ENCODE measurements around the gene MICB.

The MICB gene

GRCh38 chr6:31538805-31539400, 41.0 kb downstream of the MICB start:
- Histone ChIP-seq H3K36me3 (ENCODE audit: control insufficient read depth, insufficient read depth, low read length) (peaks cover 54% of the 10 kb centered on the region), H3K4me3 (ENCODE audit: low read length) (0 out of 2 replicates have a peak overlapping the region, but pooled peaks have one; percentile 13), H3K9me3 (ENCODE audit: control insufficient read depth, insufficient read depth, low read length) (no peaks in the 10 kb centered on the region), H3K4me1 (ENCODE audit: control insufficient read depth, insufficient read depth, low read length) (no peaks in the 10 kb centered on the region; the same call in 1 of the 2 replicates), H3K27ac (ENCODE audit: low read length) (no peak overlapping the region), H3K27me3 (ENCODE audit: control insufficient read depth, insufficient read depth, low read length) (no peaks in the 10 kb centered on the region)
- no CpG with 5 or more reads among the region's 6 CpGs for WGBS (ENCODE audit: insufficient coverage, insufficient read length)
- DNase-seq (ENCODE audit: low read depth, low spot score) = no peak

GRCh38 chr6:31540640-31541039, 42.7 kb downstream of the MICB start:
- H3K36me3 ChIP-seq (ENCODE audit: control insufficient read depth, insufficient read depth, low read length) = peaks cover 37% of the 10 kb centered on the region; the same call in 1 of the 2 replicates
- H3K9me3 ChIP-seq (ENCODE audit: control insufficient read depth, insufficient read depth, low read length) = no peaks in the 10 kb centered on the region
- H3K4me1 ChIP-seq (ENCODE audit: control insufficient read depth, insufficient read depth, low read length) = no peaks in the 10 kb centered on the region; the same call in 1 of the 2 replicates
- no CpG with 5 or more reads among the region's 4 CpGs for WGBS (ENCODE audit: insufficient coverage, insufficient read length)
- no peak overlapping the region for H3K27ac ChIP-seq (ENCODE audit: low read length)
- no peaks in the 10 kb centered on the region for H3K27me3 ChIP-seq (ENCODE audit: control insufficient read depth, insufficient read depth, low read length)
- H3K4me3 ChIP-seq (ENCODE audit: low read length) = peak overlapping the region; percentile 84; the same call in 1 of the 2 replicates
- DNase-seq (ENCODE audit: low read depth, low spot score) = no peak

GRCh38 chr6:31541059-31541657, 43.2 kb downstream of the MICB start:
- H3K27ac ChIP-seq (ENCODE audit: low read length) = no peak overlapping the region
- no peak for DNase-seq (ENCODE audit: low read depth, low spot score)
- H3K4me3 ChIP-seq (ENCODE audit: low read length) = peak overlapping the region; percentile 84
- H3K4me1 ChIP-seq (ENCODE audit: control insufficient read depth, insufficient read depth, low read length) = no peaks in the 10 kb centered on the region; the same call in 1 of the 2 replicates
- no peaks in the 10 kb centered on the region for H3K27me3 ChIP-seq (ENCODE audit: control insufficient read depth, insufficient read depth, low read length)
- no CpG with 5 or more reads among the region's 21 CpGs for WGBS (ENCODE audit: insufficient coverage, insufficient read length)
- peaks cover 32% of the 10 kb centered on the region; the same call in 1 of the 2 replicates for H3K36me3 ChIP-seq (ENCODE audit: control insufficient read depth, insufficient read depth, low read length)
- H3K9me3 ChIP-seq (ENCODE audit: control insufficient read depth, insufficient read depth, low read length) = no peaks in the 10 kb centered on the region

GRCh38 chr6:31541658-31542521, 43.9 kb downstream of the MICB start, which contains the start of gene DDX39B:
Gene DDX39B, minus strand, starts transcription at chr6:31542003. Its CDS starts 1,471 bp downstream, at chr6:31540532.
- Histone ChIP-seq H3K4me1 (ENCODE audit: control insufficient read depth, insufficient read depth, low read length) (no peaks in the 10 kb centered on the region; the same call in 1 of the 2 replicates), H3K9me3 (ENCODE audit: control insufficient read depth, insufficient read depth, low read length) (no peaks in the 10 kb centered on the region), H3K4me3 (ENCODE audit: low read length) (peak within 1 kb of the TSS; percentile 84), H3K36me3 (ENCODE audit: control insufficient read depth, insufficient read depth, low read length) (peaks cover 25% of the 10 kb centered on the region; the same call in 1 of the 2 replicates), H3K27me3 (ENCODE audit: control insufficient read depth, insufficient read depth, low read length) (no peaks in the 10 kb centered on the region), H3K27ac (ENCODE audit: low read length) (no peak within 1 kb of the TSS)
- DNase-seq (ENCODE audit: low read depth, low spot score) = peak; percentile 89
- no CpG with 5 or more reads among the region's 43 CpGs for WGBS (ENCODE audit: insufficient coverage, insufficient read length)

- no peak for DNase-seq (ENCODE audit: low read depth, low spot score)
- Histone ChIP-seq H3K9me3 (ENCODE audit: control insufficient read depth, insufficient read depth, low read length) (no peaks in the 10 kb centered on the region), H3K27me3 (ENCODE audit: control insufficient read depth, insufficient read depth, low read length) (no peaks in the 10 kb centered on the region), H3K4me1 (ENCODE audit: control insufficient read depth, insufficient read depth, low read length) (peaks cover 1% of the 10 kb centered on the region), H3K4me3 (ENCODE audit: low read length) (no peak overlapping the region), H3K27ac (ENCODE audit: low read length) (no peak overlapping the region), H3K36me3 (ENCODE audit: control insufficient read depth, insufficient read depth, low read length) (peaks cover 16% of the 10 kb centered on the region; the same call in 1 of the 2 replicates)
- no CpG with 5 or more reads among the region's 6 CpGs for WGBS (ENCODE audit: insufficient coverage, insufficient read length)
These were observed 45.7 kb downstream of the MICB start for GRCh38 chr6:31543639-31544038.

- H3K9me3 ChIP-seq (ENCODE audit: control insufficient read depth, insufficient read depth, low read length) = no peaks in the 10 kb centered on the region
- no peak for DNase-seq (ENCODE audit: low read depth, low spot score)
- H3K27me3 ChIP-seq (ENCODE audit: control insufficient read depth, insufficient read depth, low read length) = no peaks in the 10 kb centered on the region
- no peak overlapping the region for H3K4me3 ChIP-seq (ENCODE audit: low read length)
- WGBS (ENCODE audit: insufficient coverage, insufficient read length) = no CpG with 5 or more reads among the region's 2 CpGs
- H3K36me3 ChIP-seq (ENCODE audit: control insufficient read depth, insufficient read depth, low read length) = peaks cover 7% of the 10 kb centered on the region; the same call in 1 of the 2 replicates
- peaks cover 1% of the 10 kb centered on the region; the same call in 1 of the 2 replicates for H3K4me1 ChIP-seq (ENCODE audit: control insufficient read depth, insufficient read depth, low read length)
- no peak overlapping the region for H3K27ac ChIP-seq (ENCODE audit: low read length)
These were observed 46.7 kb downstream of the MICB start for GRCh38 chr6:31544676-31545075.

GRCh38 chr6:31545291-31545690, 47.3 kb downstream of the MICB start:
- Histone ChIP-seq H3K27ac (ENCODE audit: low read length) (no peak overlapping the region), H3K36me3 (ENCODE audit: control insufficient read depth, insufficient read depth, low read length) (peaks cover 1% of the 10 kb centered on the region; the same call in 1 of the 2 replicates), H3K4me3 (ENCODE audit: low read length) (no peak overlapping the region), H3K9me3 (ENCODE audit: control insufficient read depth, insufficient read depth, low read length) (no peaks in the 10 kb centered on the region), H3K4me1 (ENCODE audit: control insufficient read depth, insufficient read depth, low read length) (peaks cover 1% of the 10 kb centered on the region; the same call in 1 of the 2 replicates), H3K27me3 (ENCODE audit: control insufficient read depth, insufficient read depth, low read length) (no peaks in the 10 kb centered on the region)
- no peak for DNase-seq (ENCODE audit: low read depth, low spot score)
- no CpG with 5 or more reads among the region's 7 CpGs for WGBS (ENCODE audit: insufficient coverage, insufficient read length)

GRCh38 chr6:31546339-31546957, 48.5 kb downstream of the MICB start, which contains the start of gene ATP6V1G2:
Gene ATP6V1G2, minus strand, starts transcription at chr6:31546608. Its CDS starts 49 bp downstream, at chr6:31546559.
- Histone ChIP-seq H3K27ac (ENCODE audit: low read length) (no peak within 1 kb of the TSS), H3K9me3 (ENCODE audit: control insufficient read depth, insufficient read depth, low read length) (no peaks in the 10 kb centered on the region), H3K36me3 (ENCODE audit: control insufficient read depth, insufficient read depth, low read length) (no peaks in the 10 kb centered on the region), H3K4me1 (ENCODE audit: control insufficient read depth, insufficient read depth, low read length) (peaks cover 1% of the 10 kb centered on the region; the same call in 1 of the 2 replicates), H3K27me3 (ENCODE audit: control insufficient read depth, insufficient read depth, low read length) (no peaks in the 10 kb centered on the region), H3K4me3 (ENCODE audit: low read length) (peak within 1 kb of the TSS; percentile 34; the same call in 1 of the 2 replicates)
- peak; percentile 92 for DNase-seq (ENCODE audit: low read depth, low spot score)
- WGBS (ENCODE audit: insufficient coverage, insufficient read length) = no CpG with 5 or more reads among the region's 11 CpGs

- H3K36me3 ChIP-seq (ENCODE audit: control insufficient read depth, insufficient read depth, low read length) = no peaks in the 10 kb centered on the region
- no peaks in the 10 kb centered on the region for H3K9me3 ChIP-seq (ENCODE audit: control insufficient read depth, insufficient read depth, low read length)
- H3K4me3 ChIP-seq (ENCODE audit: low read length) = peak within 1 kb of the TSS; percentile 34; the same call in 1 of the 2 replicates
- no peak within 1 kb of the TSS for H3K27ac ChIP-seq (ENCODE audit: low read length)
- WGBS (ENCODE audit: insufficient coverage, insufficient read length) = no CpG with 5 or more reads among the region's 25 CpGs
- no peaks in the 10 kb centered on the region for H3K27me3 ChIP-seq (ENCODE audit: control insufficient read depth, insufficient read depth, low read length)
- peak; percentile 99 for DNase-seq (ENCODE audit: low read depth, low spot score)
- H3K4me1 ChIP-seq (ENCODE audit: control insufficient read depth, insufficient read depth, low read length) = peaks cover 1% of the 10 kb centered on the region; the same call in 1 of the 2 replicates
These were observed 49.2 kb downstream of the MICB start, which contains the start of gene NFKBIL1 for GRCh38 chr6:31546958-31547726. Gene NFKBIL1, plus strand, starts transcription at chr6:31547608. Its CDS starts 87 bp downstream, at chr6:31547695.
